ENCODE data around the gene UNC5B. TPM values are rescaled to one million over a fixed set of nuclear protein-coding genes. Genes with fewer than 3 reads are reported as not detected.

UNC5B gene
- polyA plus RNA-seq, 1 experiment, result 8.1 TPM

DNA sequence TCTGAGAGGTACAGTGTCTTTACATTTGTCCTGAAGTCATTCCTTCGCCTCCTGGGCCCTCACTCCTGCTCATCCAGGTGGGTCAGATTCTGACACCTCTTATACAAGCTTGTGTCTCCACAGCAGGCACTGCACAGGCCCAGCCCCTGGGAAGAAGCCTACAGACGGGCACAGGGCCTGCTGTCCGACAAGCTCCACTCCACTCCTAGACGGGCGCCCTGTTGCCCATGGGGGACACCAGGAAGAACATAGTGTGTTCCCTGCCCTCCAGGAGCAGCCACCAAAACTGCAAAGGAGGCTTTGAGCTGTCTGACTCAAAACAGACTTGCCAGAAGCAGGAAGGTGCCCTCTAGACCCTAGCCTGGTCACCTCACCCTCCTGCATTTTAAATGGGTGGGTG is 61.1 kb downstream of the UNC5B start:
- no peaks in the 10 kb centered on the region; the same call in 1 of the 2 replicates for H3K9me3 ChIP-seq (ENCODE audit: control insufficient read depth, insufficient read depth, low read length)
- no peak overlapping the region for H3K27ac ChIP-seq (ENCODE audit: low read depth, low read length)
- no peak overlapping the region for H3K4me3 ChIP-seq (ENCODE audit: low read depth, low read length)
- no peaks in the 10 kb centered on the region for H3K27me3 ChIP-seq (ENCODE audit: control insufficient read depth, insufficient read depth, low read length)
- TF ChIP-seq, protein P1, sequence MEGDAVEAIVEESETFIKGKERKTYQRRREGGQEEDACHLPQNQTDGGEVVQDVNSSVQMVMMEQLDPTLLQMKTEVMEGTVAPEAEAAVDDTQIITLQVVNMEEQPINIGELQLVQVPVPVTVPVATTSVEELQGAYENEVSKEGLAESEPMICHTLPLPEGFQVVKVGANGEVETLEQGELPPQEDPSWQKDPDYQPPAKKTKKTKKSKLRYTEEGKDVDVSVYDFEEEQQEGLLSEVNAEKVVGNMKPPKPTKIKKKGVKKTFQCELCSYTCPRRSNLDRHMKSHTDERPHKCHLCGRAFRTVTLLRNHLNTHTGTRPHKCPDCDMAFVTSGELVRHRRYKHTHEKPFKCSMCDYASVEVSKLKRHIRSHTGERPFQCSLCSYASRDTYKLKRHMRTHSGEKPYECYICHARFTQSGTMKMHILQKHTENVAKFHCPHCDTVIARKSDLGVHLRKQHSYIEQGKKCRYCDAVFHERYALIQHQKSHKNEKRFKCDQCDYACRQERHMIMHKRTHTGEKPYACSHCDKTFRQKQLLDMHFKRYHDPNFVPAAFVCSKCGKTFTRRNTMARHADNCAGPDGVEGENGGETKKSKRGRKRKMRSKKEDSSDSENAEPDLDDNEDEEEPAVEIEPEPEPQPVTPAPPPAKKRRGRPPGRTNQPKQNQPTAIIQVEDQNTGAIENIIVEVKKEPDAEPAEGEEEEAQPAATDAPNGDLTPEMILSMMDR (IDR thresholded peaks at IDR 0.05; ENCODE audit: low read depth, low read length), result no peak
- POLR2A ChIA-PET, result no interaction called here
- CTCF ChIA-PET, result no interaction called here
- DNase-seq (ENCODE audit: low read depth, low spot score), result no peak

DNA sequence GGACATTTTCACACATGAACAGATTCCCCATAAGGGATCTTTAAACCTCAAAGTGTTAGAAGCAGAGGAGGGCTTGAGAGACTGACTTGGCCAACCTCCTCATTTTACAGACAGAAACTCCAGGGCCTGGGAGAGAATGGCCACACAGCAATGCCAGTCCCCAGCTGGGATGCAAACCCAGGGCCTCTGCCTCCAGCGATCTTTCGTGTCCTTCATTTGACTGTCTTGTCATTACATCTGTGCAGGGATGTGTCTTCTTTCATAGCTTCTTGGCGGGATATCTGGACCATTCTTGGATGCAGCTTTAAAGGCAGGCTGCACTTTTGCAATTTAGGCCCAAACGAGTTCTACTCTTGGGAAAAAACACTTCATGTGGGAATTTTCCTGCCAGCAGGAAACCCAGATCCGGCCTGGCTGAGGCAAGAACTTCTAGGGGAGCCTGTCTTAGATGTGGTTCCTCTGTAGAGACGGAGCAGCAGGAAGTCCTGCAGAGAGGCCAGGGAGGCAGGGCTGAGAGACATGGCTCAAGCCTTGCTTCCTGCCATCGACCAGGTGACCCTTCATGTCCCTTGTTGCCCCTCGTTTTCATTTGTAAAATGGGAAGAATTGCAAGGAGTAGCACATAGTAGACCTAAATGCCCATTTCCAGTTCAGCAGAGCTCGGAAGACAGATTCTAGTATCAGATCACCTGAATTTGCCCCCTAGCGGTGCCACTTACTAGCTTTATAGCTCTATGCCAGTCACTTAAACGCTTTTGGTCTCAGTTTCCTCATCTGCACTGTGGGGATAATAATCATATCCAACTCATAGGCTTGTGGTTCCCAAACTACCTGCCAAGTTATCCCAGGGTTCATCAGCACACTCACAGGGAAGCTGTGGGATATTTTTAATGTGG is 62.8 kb downstream of the UNC5B start:
- CTCF ChIA-PET, result interaction anchor here (0.9 to 1.0 kb wide), 2 partner anchors 9 to 66 kb away, joined by 3 to 10 read pairs; no protein-coding TSS in a partner anchor
- TF ChIP-seq, protein P1 (IDR thresholded peaks at IDR 0.05; ENCODE audit: low read depth, low read length), result no peak
- no peak overlapping the region for H3K27ac ChIP-seq (ENCODE audit: low read depth, low read length)
- H3K27me3 ChIP-seq (ENCODE audit: control insufficient read depth, insufficient read depth, low read length), result no peaks in the 10 kb centered on the region
- POLR2A ChIA-PET, result no interaction called here
- no peaks in the 10 kb centered on the region; the same call in 1 of the 2 replicates for H3K9me3 ChIP-seq (ENCODE audit: control insufficient read depth, insufficient read depth, low read length)
- no peak overlapping the region for H3K4me3 ChIP-seq (ENCODE audit: low read depth, low read length)
- DNase-seq (ENCODE audit: low read depth, low spot score), result no peak

DNA sequence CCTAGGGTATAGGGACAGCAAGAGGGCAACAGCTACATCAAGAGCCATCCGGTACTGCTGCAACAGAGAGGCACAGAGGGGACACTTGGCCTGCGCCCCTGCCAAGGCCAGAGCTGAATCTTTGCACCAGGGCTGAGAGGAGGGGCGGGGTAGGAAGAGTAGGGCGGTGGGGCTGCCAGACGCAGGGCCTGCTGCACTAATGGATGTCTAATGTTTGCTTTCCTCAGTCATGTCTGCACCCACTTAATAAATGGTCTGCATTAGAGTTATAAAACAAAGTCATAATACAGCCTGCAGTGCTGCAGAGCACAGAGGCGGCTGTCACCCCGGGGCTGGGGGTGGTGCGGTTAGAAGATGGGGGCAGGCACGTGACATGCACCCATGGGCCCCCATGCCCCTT is 64.5 kb downstream of the UNC5B start:
- H3K9me3 ChIP-seq (ENCODE audit: control insufficient read depth, insufficient read depth, low read length), result no peaks in the 10 kb centered on the region
- no peak for DNase-seq (ENCODE audit: low read depth, low spot score)
- no peak overlapping the region for H3K27ac ChIP-seq (ENCODE audit: low read depth, low read length)
- H3K4me3 ChIP-seq (ENCODE audit: low read depth, low read length), result no peak overlapping the region
- TF ChIP-seq, protein P1 (IDR thresholded peaks at IDR 0.05; ENCODE audit: low read depth, low read length), result no peak
- ChIA-PET POLR2A (no interaction called here), CTCF (interaction anchor here (0.8 kb wide), 1 partner anchor 374 kb away, joined by 3 read pairs; no protein-coding TSS in a partner anchor)
- no peaks in the 10 kb centered on the region for H3K27me3 ChIP-seq (ENCODE audit: control insufficient read depth, insufficient read depth, low read length)

DNA sequence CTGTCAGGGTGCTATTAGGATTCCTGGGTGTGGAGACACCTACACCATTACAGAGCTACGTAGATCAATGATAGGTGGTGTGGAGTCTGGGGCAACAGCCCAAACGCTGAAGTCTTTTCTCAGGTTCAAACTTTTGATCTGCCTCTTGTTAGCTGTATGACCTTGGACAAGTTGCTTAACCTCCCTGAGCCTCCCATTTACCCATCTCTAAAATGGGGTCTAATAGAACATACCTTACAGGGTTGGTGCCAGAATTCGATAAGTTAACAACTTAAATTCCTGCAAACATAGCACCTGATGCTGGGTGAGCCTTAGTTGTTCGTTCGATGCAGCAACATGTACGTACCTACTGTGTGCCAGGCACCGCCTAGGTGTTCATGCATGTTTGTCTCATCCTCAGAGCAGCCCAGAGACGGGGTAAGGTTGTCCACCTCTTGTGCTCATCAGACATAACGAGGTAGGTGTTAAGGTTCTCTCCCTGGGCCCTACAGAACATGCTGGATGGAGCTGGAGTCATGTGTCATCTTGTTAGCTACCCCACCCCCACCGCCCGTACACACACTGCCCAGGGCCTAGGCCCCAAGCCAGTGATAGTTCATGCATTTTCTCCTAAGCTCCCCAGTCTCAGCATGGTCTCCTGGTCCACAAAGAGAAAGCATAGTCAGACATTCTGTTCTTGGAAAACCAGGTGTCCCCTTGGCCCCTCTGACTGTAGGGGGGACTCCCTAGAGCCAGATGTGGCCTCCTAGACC is 65.7 kb downstream of the UNC5B start:
- POLR2A ChIA-PET, result no interaction called here

More for the DNA sequence above, 65.7 kb downstream of the UNC5B start:
- TF ChIP-seq, protein P1 (IDR thresholded peaks at IDR 0.05; ENCODE audit: low read depth, low read length), result no peak
- Histone ChIP-seq H3K27ac (ENCODE audit: low read depth, low read length) (no peak overlapping the region), H3K27me3 (ENCODE audit: control insufficient read depth, insufficient read depth, low read length) (no peaks in the 10 kb centered on the region), H3K9me3 (ENCODE audit: control insufficient read depth, insufficient read depth, low read length) (no peaks in the 10 kb centered on the region), H3K4me3 (ENCODE audit: low read depth, low read length) (no peak overlapping the region)
- DNase-seq (ENCODE audit: low read depth, low spot score), result no peak
- CTCF ChIA-PET, result interaction anchor here (0.8 to 3.6 kb wide), 3 partner anchors 8 to 375 kb away, joined by 3 to 25 read pairs (median 3); no protein-coding TSS in a partner anchor
